B cell (primary cell): ENCODE measurements around the gene PRSS16.

Source experiments
- EZH2 ChIP-seq: IDR thresholded peaks from 2 replicates; pipeline ENCODE4 v1.6.1; 2012; ENCODE audit warnings: borderline replicate concordance, low read depth, mild to moderate bottlenecking, moderate library complexity, low read length; ENCODE audit not compliant: insufficient read depth, poor library complexity, severe bottlenecking
- TF ChIP-seq, protein P1 (sequence below): fragments of 200-600 bp; IDR thresholded peaks from one replicate; pipeline ENCODE4 v1.8.0; 2022; ENCODE audit warnings: antibody characterized with exemption, mild to moderate bottlenecking

DNA sequence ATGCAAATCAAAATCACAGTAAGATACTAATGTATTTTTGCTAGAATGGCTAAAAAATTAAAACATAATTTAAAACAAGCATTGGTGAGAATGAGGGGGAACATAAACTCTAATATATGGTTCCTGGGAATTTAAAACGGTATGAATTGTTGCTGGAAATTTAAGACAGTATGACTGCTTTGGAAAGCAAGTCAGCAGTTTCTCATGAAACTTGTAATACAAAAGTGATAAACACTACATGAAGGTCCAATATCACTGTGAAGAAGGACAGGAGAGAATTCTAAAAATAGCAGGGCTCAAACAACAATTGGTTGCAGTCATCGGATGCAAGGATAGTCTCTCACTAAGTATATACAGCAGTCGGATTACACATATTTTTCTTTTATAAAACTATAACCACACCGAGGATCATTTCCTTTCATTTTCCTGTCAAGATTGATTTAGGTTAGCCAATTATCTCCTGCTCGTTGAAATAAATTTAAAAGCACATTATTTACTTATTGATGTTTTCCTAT, 18.5 kb upstream of the PRSS16 start:
- TF ChIP-seq, protein P1, sequence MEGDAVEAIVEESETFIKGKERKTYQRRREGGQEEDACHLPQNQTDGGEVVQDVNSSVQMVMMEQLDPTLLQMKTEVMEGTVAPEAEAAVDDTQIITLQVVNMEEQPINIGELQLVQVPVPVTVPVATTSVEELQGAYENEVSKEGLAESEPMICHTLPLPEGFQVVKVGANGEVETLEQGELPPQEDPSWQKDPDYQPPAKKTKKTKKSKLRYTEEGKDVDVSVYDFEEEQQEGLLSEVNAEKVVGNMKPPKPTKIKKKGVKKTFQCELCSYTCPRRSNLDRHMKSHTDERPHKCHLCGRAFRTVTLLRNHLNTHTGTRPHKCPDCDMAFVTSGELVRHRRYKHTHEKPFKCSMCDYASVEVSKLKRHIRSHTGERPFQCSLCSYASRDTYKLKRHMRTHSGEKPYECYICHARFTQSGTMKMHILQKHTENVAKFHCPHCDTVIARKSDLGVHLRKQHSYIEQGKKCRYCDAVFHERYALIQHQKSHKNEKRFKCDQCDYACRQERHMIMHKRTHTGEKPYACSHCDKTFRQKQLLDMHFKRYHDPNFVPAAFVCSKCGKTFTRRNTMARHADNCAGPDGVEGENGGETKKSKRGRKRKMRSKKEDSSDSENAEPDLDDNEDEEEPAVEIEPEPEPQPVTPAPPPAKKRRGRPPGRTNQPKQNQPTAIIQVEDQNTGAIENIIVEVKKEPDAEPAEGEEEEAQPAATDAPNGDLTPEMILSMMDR, result no peak
- no peak for TF ChIP-seq EZH2
